ENCODE results near the gene RPS6KB2.
A peak's percentile ranks its signal among the peaks of the same experiment; 100 is the strongest.

DNA sequence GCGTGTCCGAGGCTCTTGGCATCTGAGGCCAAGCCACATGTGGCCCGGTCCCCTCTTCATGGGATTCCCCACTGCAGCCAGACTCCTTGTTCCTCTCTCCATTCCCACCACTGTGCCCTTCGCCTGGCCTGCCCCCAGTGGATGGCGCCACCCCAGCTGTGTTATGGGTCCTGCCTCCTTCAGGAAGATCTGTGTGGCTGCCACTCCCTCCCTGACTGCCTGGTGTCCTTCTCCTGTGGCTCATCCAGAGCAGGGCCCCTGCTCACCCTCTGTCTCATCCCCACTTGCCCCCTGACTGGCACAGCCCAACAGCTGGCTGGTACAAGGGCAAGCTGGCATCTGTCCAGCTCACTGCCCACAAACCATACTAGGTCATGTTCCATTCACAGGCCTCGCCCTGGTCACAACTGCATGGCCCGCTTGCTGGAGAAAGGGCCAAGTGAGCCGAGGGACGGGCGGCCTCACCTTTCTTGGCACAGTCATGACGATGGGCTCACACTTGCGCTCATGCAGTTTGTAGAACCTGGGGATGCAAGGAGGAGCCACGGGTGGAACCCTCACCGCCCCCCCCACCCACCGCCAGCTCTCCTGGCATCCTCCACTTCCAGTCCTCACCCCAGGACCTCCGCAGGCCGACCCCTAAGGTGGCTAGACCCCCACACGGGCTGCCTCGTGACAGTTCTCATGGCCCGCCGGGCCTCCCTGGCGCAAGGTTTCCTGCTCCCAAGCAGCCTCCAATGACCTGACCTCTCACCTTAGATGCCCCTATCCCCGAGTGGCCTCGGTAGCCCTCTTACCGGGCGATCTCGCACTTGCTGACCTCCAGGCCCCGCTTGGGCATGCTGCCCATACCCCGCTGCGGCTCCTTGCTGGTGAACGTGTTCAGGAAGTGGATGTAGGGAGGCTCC is 11.3 kb downstream of the RPS6KB2 start:
- TF ChIP-seq, protein P1, sequence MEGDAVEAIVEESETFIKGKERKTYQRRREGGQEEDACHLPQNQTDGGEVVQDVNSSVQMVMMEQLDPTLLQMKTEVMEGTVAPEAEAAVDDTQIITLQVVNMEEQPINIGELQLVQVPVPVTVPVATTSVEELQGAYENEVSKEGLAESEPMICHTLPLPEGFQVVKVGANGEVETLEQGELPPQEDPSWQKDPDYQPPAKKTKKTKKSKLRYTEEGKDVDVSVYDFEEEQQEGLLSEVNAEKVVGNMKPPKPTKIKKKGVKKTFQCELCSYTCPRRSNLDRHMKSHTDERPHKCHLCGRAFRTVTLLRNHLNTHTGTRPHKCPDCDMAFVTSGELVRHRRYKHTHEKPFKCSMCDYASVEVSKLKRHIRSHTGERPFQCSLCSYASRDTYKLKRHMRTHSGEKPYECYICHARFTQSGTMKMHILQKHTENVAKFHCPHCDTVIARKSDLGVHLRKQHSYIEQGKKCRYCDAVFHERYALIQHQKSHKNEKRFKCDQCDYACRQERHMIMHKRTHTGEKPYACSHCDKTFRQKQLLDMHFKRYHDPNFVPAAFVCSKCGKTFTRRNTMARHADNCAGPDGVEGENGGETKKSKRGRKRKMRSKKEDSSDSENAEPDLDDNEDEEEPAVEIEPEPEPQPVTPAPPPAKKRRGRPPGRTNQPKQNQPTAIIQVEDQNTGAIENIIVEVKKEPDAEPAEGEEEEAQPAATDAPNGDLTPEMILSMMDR (IDR thresholded peaks at IDR 0.05 in 2 of 3, conservative IDR thresholded peaks at IDR 0.05 in 1 of 3; ENCODE audit: borderline replicate concordance in 1 of 3, insufficient read depth in 1 of 3, low read depth in 2 of 3, low read length in 2 of 3), result peak; percentile 55 to 61 (median 57); a peak in 4 of 6 replicates
- TF ChIP-seq EGR1 (IDR thresholded peaks at IDR 0.05; ENCODE audit: low read depth) (no peak), POLR2A (IDR thresholded peaks at IDR 0.05; ENCODE audit: borderline replicate concordance, extremely low read depth, insufficient read depth, insufficient read length) (no peak), POLR2AphosphoS5 (IDR thresholded peaks at IDR 0.05; ENCODE audit: low read depth, low read length) (no peak; the same call in 1 of the 2 replicates), CEBPB (IDR thresholded peaks at IDR 0.05; ENCODE audit: low read depth) (no peak), SP1 (IDR thresholded peaks at IDR 0.05; ENCODE audit: low read depth) (no peak), ELF1 (IDR thresholded peaks at IDR 0.05; ENCODE audit: borderline replicate concordance, low read depth) (no peak), EZH2 (IDR thresholded peaks at IDR 0.05) (no peak), TCF7L2 (IDR thresholded peaks at IDR 0.05; ENCODE audit: borderline replicate concordance, extremely low read depth, insufficient read depth, insufficient read length) (no peak), ZNF274 (IDR thresholded peaks at IDR 0.05; ENCODE audit: low read depth, low read length) (no peak), FOSL1 (IDR thresholded peaks at IDR 0.05; ENCODE audit: low read depth) (no peak), SIN3A (IDR thresholded peaks at IDR 0.05; ENCODE audit: low read depth) (no peak)
- TF ChIP-seq, protein P2, sequence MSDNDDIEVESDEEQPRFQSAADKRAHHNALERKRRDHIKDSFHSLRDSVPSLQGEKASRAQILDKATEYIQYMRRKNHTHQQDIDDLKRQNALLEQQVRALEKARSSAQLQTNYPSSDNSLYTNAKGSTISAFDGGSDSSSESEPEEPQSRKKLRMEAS (IDR thresholded peaks at IDR 0.05), result no peak
